Mucosa of descending colon (tissue), 3 donors: ENCODE data around the gene GARS1. TPM values are rescaled to one million over a fixed set of nuclear protein-coding genes. Genes with fewer than 3 reads are reported as not detected.

ENCODE experiments used
- ATAC-seq: fragments of 200-7000 bp; cut with Tn5 transposase; one replicate; pipeline ENCODE4 v1.9.1; 2020; ENCODE audit warnings: mild to moderate bottlenecking, moderate library complexity
- DNase-seq, 3 donors: peaks; one replicate each; pipeline ENCODE4 v3.0.0-alpha.2; 2020
- H3K36me3 ChIP-seq: fragments of 200-600 bp; one replicate; pipeline ENCODE4 v1.8.0; 2021; ENCODE audit warnings: low read depth, mild to moderate bottlenecking
- H3K4me1 ChIP-seq: fragments of 200-600 bp; one replicate; pipeline ENCODE4 v1.8.0; 2021; ENCODE audit warnings: low read depth, mild to moderate bottlenecking
- H3K4me3 ChIP-seq: fragments of 200-600 bp; one replicate; pipeline ENCODE4 v1.8.0; 2021; ENCODE audit warnings: mild to moderate bottlenecking
- H3K9me3 ChIP-seq: fragments of 200-600 bp; one replicate; pipeline ENCODE4 v1.8.0; 2021; ENCODE audit warnings: mild to moderate bottlenecking
- CTCF ChIP-seq: fragments of 200-600 bp; IDR thresholded peaks from one replicate; pipeline ENCODE4 v1.8.0; 2022; ENCODE audit warnings: antibody characterized with exemption, mild to moderate bottlenecking
- intact Hi-C, 2 donors: fragments of 100-400 bp; cut with DNase I in 1 of 2; cut with micrococcal nuclease in 1 of 2; formaldehyde crosslinking; loops; one replicate each; pipeline versions ENCODE4 v1.11.0 to v1.11.1; 2022; cut with DNase I, micrococcal nuclease
- total RNA-seq, 3 donors: library from RNA; stranded (reverse); fragmentation: NEBNext Ultra II Directional in 2 of 3; extraction: Animal tissue kit (Norgen Biotek cat#: 25700) in 2 of 3; gene quantifications; one replicate each; pipeline versions ENCODE4 v1.2.1 to v1.2.4, GENCODE V29; 2021 to 2023
- donor health status: DM: no; HTN: no; CAD: no; lungs with moderate emphysema.
- donor health status: DM: no; HTN: no; CAD: no.
- donor health status: DM: no; HTN: yes; CAD: no.

Gene GARS1
- total RNA-seq, 3 donors from 2014 or later = 46.2 to 68.6 (median 55.0) TPM

DNA sequence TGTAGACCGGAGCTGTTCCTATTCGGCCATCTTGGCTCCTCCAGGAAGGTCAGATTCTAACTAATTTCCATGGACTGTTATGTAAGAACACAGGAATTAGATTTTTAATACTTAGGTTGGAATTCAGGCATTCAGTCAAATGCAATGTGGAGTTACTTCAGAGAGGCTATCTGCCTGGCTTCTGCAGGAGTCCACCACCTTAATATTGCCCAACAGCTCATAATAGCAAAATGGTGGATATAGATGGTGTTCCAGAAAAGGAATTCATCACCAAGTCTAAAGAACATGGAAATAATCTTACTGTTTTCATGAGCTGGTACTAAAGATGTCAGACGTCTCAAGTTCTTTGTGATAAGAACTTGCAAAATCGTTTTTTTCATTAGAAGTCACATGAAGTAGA is 48.1 kb downstream of the GARS1 start:
- no peak for DNase-seq
- TF ChIP-seq CTCF = no peak
- H3K4me1 ChIP-seq = no peaks in the 10 kb centered on the region
- no peak overlapping the region for H3K4me3 ChIP-seq
- intact Hi-C loops = no loop called here
- H3K36me3 ChIP-seq = no peaks in the 10 kb centered on the region
- no peaks in the 10 kb centered on the region for H3K9me3 ChIP-seq
- no peak for ATAC-seq

GRCh38 chr7:30644286-30644955 is 49.7 kb downstream of the GARS1 start:
- no peak overlapping the region for H3K4me3 ChIP-seq
- ATAC-seq = no peak
- no peaks in the 10 kb centered on the region for H3K9me3 ChIP-seq
- H3K36me3 ChIP-seq = no peaks in the 10 kb centered on the region
- no peaks in the 10 kb centered on the region for H3K4me1 ChIP-seq
- intact Hi-C loops = no loop called here
- DNase-seq = no peak
- TF ChIP-seq CTCF = no peak

DNA sequence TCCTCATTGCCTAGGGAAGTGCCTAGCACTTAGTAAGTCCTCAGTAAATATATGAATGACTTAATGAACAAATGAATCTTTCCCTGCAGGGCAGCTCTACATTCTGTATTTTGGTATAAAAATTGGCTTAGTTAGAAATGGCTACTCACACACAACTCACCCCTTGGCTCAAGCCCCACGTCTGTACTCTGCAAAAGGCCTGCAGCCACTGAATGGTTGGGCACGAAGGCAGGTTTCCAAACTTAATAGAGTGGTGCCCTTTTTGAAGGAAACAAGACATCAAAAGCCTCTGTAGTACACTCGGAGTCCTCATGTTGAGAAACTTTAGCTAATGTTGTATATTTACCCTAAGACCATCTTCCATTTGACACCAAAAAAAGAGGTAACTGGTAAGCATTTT is 51.0 kb downstream of the GARS1 start:
- no peak for ATAC-seq
- Histone ChIP-seq H3K4me3 (no peak overlapping the region), H3K4me1 (no peaks in the 10 kb centered on the region), H3K36me3 (no peaks in the 10 kb centered on the region), H3K9me3 (no peaks in the 10 kb centered on the region)
- intact Hi-C loops = no loop called here
- TF ChIP-seq CTCF = no peak
- DNase-seq = no peak

DNA sequence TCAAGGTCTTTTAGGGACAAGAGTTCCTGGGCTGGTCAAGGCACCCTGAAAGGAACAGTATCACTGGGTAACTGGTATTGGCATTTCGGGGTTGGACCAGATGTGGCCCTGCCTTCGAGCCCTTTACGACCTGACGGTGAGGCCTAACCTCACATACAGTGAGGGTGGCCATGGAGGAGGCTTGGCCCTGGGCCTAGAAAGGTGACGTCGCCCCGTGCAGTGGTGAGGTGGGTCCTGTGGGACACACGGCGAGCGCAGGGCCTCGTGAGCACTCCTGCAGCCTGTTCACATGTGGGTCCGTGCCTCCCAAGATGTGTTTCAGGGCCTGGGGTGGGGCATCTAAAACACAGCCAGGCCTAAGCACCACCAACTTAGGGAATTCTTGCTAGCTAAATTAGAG is 51.5 kb downstream of the GARS1 start:
- TF ChIP-seq CTCF = no peak
- H3K9me3 ChIP-seq = no peaks in the 10 kb centered on the region
- no peak overlapping the region for H3K4me3 ChIP-seq
- ATAC-seq (no peak), DNase-seq (no peak)
- no peaks in the 10 kb centered on the region for H3K4me1 ChIP-seq
- H3K36me3 ChIP-seq = no peaks in the 10 kb centered on the region
- intact Hi-C loops = no loop called here

GRCh38 chr7:30647589-30648364 is 53.1 kb downstream of the GARS1 start:
- intact Hi-C loops = no loop called here
- H3K36me3 ChIP-seq = no peaks in the 10 kb centered on the region
- TF ChIP-seq CTCF = no peak
- no peak for DNase-seq
- H3K9me3 ChIP-seq = no peaks in the 10 kb centered on the region
- ATAC-seq = no peak
- H3K4me3 ChIP-seq = no peak overlapping the region
- H3K4me1 ChIP-seq = no peaks in the 10 kb centered on the region
